ENCODE data around the gene AP1M1.

AP1M1 gene

GRCh38 chr19:16233081-16233776 lies 35.5 kb downstream of the AP1M1 start:
- DNase-seq, result no peak

DNA sequence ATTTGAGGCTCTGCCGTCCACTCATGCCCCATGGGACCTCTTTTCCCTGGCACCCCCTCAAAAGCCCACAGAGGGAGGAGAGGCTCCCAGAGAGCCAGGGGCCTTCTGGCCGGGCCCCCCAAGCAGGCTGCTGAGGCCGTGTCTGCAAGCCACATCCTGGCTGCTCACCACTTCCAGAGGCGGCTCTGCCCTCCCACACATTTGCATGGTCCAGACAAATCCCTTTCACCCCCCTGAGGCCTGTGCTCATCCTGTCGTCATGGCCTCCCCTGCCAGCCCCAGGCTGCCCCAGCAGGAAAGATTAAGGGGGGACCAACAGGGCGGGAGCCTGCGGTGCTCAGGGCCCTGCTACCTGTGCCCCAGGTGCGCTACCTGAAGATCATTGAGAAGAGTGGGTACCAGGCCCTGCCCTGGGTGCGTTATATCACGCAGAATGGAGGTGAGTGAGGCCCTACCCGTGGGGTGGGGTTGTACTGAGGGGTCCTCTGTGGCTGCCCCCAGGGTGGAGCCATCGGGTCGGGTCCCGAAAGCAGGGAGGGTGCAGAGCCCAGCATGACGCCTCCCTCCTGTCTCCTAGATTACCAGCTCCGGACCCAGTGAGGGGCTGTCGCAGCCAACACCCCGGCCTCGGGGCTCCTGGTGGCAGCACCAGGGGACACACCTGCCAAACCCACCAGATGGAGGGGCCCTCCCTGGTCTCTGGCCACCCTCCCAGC lies 36.3 kb downstream of the AP1M1 start:
- DNase-seq, result no peak

GRCh38 chr19:16234552-16235445 lies 37.1 kb downstream of the AP1M1 start:
- no peak for DNase-seq

DNA sequence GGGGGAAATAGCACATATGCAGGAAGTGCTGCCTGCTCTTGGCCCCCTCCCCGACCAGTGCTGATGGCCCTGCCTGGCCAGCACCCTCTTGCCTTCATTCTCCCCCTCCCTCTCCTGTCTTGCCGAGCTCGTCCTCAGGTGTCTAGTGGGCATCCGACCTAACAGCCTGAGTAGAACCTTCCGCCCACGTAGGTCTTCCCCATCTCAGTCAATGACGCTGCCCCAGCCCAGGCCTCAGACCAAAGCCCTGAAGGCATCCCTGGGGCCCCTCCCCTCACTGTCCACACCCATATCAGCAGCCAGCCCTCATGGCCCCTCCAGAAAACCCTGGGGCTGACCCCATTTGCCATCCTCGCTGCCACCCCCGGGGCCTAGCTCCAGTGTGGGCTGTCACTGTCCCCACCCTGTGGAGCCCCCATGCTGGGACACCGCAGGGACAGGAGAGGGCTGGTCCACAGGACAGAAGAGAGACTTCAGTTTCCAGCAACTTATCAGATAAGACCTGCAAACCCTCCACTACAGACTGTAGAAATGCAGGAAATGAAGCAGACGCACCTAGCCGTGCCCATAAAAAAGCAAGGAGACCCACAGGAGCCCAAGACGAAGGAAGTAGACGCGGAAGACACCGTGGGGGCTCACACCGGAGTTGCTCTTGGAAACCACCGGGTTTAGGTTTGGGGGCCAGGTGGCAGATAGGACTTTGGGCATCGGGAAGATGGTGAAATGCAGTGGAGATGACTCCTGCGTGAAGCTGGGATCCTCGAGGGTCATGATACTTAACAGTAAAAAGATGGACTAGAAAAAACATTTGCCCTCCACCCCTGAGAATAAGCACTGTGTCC lies 38.3 kb downstream of the AP1M1 start:
- no peak for DNase-seq

DNA sequence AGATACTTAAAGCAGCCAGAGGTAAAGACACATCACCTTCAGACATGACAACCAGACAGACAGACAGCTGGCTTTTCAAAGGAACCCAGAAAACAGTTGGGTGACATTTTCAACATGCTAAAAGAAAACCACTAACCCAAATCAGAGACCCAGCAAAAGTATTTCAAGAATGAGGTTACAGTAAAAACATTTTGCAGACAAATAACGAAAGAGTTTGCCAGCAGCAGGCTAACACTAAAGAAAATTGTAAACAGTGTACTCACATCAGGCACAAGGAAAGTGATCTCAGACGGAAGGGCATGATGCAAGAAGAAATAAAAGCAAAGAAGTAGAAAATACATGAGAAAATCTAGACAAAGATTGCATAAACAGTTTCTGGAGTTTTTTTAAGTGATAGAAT lies 46.4 kb downstream of the AP1M1 start:
- DNase-seq, result no peak

DNA sequence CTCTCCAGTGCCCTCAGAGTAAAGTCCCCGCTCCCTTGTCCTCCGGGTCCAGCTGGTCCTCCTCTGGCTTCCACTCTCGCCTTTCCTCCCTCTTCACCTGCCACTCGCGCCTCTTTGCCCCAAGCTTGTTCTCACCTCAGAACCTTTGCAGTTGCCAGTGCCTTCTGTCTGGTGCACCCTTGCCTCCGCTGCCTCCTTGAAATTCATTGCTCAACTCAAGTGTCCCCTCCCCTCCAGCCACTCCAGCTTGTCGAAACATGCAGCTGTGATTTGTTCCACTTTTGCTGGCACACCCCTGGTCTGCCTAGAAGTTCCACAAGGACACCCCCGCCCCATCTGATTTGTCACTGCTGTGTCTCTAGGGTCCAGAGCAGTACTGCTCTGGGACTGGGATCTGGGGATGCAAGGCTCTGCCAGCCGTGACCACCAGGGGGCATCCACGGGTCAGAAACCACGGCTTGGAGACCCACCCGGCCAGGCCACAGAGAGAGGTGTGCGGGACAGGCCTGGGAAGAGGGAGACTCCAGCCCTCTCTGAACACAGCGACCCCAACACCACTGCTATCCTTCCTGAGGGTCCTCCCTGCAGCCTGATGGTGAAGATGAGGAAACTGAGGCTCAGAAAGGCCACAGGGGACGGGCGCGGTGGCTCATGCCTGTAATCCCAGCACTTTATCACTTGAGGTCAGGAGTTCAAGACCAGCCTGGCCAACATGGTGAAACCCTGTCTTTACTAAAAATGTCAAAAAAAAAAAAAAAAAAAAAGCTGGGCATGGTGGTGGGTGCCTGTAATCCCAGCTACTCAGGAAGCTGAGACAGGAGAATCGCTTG lies 49.9 kb downstream of the AP1M1 start:
- peak in 12 of 14 donors; percentile 6 to 79 (median 46) for DNase-seq

DNA sequence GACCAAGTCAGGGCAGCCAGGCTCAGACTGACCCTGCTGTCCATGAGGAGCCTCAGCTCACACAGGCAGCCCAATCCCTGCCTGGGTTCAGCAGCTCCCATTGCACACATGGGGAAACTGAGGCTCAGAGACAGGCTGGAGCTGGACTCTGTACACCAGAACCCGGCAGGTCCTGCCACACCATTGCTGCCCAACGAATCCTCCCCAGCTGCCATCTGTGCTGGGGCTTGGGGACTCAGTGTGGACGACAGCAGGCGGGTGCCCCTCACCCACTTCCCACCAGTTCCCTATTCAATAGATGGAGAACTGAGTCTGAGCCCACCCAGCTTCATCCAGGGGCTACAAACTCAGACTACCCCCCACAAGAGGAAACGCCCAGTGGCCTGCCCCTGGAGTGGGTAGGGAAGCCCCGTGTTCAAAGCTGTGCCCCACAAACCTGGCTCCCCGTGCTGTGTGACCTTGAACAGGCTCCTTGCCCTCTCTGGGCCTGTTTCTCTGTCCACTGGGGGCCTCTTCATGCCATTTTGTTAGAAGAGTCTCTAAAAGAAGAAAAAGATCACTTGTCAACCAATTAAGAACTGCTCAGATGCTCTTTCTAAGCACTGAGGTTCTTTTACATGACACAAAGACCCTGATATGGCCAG lies 50.8 kb downstream of the AP1M1 start:
- no peak for DNase-seq

GRCh38 chr19:16249826-16250404 lies 52.2 kb downstream of the AP1M1 start:
- no peak for DNase-seq

DNA sequence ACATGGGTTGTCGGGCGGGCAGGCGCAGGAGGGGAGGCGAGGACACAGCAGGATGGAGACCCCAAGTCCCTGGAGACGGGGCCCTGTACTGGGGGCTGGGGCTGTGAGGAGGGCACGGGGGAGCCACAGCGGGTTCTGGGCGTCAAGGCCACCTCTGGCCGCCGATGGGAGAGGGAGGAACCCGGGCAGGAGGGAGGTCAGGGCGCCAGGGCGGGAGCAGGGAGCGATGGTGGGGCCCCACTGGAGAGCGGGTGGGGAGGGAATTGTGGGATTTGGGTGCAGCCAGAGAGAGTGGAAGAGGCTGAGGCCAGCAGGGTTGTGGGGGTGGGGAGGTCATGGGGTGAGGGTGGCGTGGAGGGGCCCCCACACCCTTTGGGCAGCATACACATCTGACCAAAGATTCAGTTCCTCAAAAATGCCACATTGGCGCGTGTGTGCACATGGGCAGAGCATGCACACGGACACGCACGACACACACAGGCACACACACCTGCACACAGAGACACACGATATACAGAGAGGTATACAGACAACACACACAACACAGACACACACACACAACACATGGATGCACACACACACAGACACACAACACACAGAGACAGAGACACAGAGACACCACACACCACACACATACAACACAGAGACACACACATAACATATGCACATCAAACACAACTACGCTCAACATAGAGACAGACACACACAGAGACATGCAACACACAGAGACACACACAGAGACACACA lies 54.9 kb downstream of the AP1M1 start:
- DNase-seq, result peak in 9 of 14 donors; percentile 5 to 48 (median 25)

- no peak for DNase-seq
Observed at GRCh38 chr19:16254851-16255408, 57.2 kb downstream of the AP1M1 start.

DNA sequence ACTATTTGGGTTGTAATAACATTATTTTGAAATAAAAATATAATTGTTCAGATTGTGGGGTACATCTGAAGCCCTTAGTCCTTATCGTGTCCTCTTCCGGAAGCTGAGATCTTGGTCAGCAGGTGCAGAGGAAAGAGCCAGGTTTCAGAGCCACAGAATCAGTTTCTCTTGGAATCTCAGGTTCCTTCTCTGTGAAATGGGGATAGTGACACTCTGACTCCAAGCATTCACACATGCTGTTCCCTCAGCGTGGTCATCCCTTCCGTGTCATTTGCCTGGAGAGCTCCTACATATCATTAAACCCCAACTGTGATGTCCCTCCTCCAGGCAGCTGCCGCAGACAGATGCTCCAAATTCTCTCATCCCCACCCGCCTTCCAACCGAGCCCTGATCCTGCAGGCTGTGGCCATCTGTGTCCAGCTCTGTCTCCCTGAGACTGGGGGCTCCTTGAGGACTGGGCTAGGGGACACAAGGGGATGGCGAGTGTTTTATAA lies 59.8 kb downstream of the AP1M1 start:
- no peak for DNase-seq

GRCh38 chr19:16258440-16258903 lies 60.8 kb downstream of the AP1M1 start:
- DNase-seq, result peak in 10 of 14 donors; percentile 2 to 60 (median 42)

DNA sequence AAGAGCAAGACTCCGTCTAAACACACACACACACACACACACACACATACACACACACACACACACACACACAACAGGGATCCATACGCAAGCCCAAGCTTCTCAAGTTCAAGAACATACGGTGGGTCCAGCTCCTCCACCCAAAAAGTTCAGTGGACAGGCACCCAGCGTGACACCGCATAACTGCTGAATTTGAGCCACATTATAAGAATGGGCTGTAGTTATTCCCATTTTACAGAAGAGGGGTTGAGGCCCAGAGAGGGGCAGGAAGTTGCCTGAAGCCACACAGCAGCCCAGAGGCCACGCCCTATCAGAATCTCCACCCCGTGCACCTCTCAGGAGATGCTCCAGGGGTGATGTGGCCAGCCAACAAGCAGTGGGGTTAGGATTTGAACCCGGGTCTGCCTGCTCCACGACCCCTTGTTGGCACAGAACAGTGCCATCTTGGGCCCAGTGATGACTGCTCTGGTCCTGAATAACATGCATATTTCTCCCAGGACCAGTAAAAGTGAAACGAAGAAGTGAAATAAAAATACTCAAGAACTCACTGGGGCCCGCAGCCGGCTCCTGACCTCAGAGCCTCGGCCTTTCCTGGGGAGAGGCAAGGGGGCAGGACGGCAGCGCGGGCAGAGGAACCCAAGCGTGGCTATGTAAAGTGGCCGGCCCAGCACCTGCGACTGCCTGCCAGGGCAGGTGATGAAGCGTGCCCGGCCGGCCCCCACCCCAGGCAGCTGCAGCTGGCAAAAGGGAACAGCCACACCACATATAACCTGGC lies 61.9 kb downstream of the AP1M1 start:
- DNase-seq, result peak in 3 of 14 donors; percentile 2 to 21 (median 6)

- no peak for DNase-seq
Observed at GRCh38 chr19:16260160-16260811, 62.6 kb downstream of the AP1M1 start.

DNA sequence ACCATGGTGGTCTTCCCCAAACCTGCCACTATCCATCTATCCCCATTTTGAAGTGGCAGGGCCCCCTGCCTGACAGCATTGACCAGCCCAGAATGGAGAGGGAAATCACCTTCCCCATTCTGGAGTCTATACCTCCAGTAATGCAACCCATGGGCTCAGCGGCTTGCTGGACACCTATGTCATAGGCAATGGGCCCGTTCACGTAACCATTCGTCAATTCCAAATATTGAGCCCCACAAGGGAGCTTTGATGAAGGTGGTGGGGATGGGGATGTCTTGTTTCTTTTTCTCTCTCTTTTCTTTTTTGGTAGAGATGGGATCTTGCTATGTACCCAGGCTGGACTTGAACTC lies 63.1 kb downstream of the AP1M1 start:
- no peak for DNase-seq

- DNase-seq, result no peak
Observed at GRCh38 chr19:16261584-16262368, 64.1 kb downstream of the AP1M1 start.

GRCh38 chr19:16262618-16263017 lies 64.9 kb downstream of the AP1M1 start:
- no peak for DNase-seq

Measured in C1 segment of cervical spinal cord (tissue), 14 donors.